ENCODE results near the gene CD4. TPM values are rescaled to one million over a fixed set of nuclear protein-coding genes. Genes with fewer than 3 reads are reported as not detected.
A peak's percentile ranks its signal among the peaks of the same experiment; 100 is the strongest.

Gene CD4
- total and polyA plus RNA-seq, 10 of the 15 experiments (the other 5 are each of a cell fraction or from before 2014, with no cell fraction given), result 0.24 to 1.6 (median 0.69) TPM

GRCh38 chr12:6869049-6870021, 80.0 kb downstream of the CD4 start (continued):
- TF ChIP-seq BACH1 (IDR thresholded peaks at IDR 0.05; ENCODE audit: borderline replicate concordance), result 0 out of 2 replicates have a peak, but pooled peaks have one; percentile 36
- 0 out of 2 replicates have a peak, but pooled peaks have one; percentile 29 for TF ChIP-seq POLR2AphosphoS2 (IDR thresholded peaks at IDR 0.05; ENCODE audit: low read depth, low read length)
- TF ChIP-seq POLR2AphosphoS5 (IDR thresholded peaks at IDR 0.05; ENCODE audit: low read length), result peak; percentile 50
- no peak for TF ChIP-seq MYB (IDR thresholded peaks at IDR 0.05; ENCODE audit: borderline replicate concordance, low read depth, low read length)
- TF ChIP-seq HDAC6 (IDR thresholded peaks at IDR 0.05; ENCODE audit: unreplicated experiment), result no peak
- no peak for TF ChIP-seq KAT2A (conservative IDR thresholded peaks at IDR 0.05; ENCODE audit: control insufficient read depth, low read depth, low read length)
- no peak for TF ChIP-seq NR2F1 (conservative IDR thresholded peaks at IDR 0.05)
- TF ChIP-seq GATAD2B (conservative IDR thresholded peaks at IDR 0.05; ENCODE audit: low read depth), result no peak
- no peak for TF ChIP-seq KLF5 (IDR thresholded peaks at IDR 0.05; ENCODE audit: partially characterized antibody)
- no peak for TF ChIP-seq ZNF217 (IDR thresholded peaks at IDR 0.05)
- TF ChIP-seq CREB1 (IDR thresholded peaks at IDR 0.05; ENCODE audit: low read depth), result no peak
- TF ChIP-seq CBX5 (IDR thresholded peaks at IDR 0.05; ENCODE audit: low read depth), result no peak
- no peak for TF ChIP-seq NFXL1 (IDR thresholded peaks at IDR 0.05; ENCODE audit: borderline replicate concordance)
- no peak for TF ChIP-seq KDM1A (IDR thresholded peaks at IDR 0.05; ENCODE audit: borderline replicate concordance)
- no peak for TF ChIP-seq ZNF207 (IDR thresholded peaks at IDR 0.05; ENCODE audit: borderline replicate concordance)
- peak; percentile 38; the same call in 1 of the 2 replicates for TF ChIP-seq YY1 (IDR thresholded peaks at IDR 0.05; ENCODE audit: low read depth, low read length)
- no peak for TF ChIP-seq POU2F2 (IDR thresholded peaks at IDR 0.05; ENCODE audit: borderline replicate concordance, low read depth, low read length)
- TF ChIP-seq ZNF592 (IDR thresholded peaks at IDR 0.05), result no peak
- no peak for TF ChIP-seq TBL1XR1 (IDR thresholded peaks at IDR 0.05; ENCODE audit: low read depth, low read length)
- 0 out of 2 replicates have a peak, but pooled peaks have one; percentile 25 for TF ChIP-seq TCF3 (IDR thresholded peaks at IDR 0.05; ENCODE audit: borderline replicate concordance, insufficient read depth, low read depth, low read length)
- TF ChIP-seq CHD4 (IDR thresholded peaks at IDR 0.05), result no peak
- no peak for TF ChIP-seq SP1 (IDR thresholded peaks at IDR 0.05; ENCODE audit: low read depth, low read length)
- TF ChIP-seq CHD1 (IDR thresholded peaks at IDR 0.05; ENCODE audit: low read depth, low read length), result no peak
- no peak for TF ChIP-seq TAF1 (IDR thresholded peaks at IDR 0.05; ENCODE audit: borderline replicate concordance, low read depth, low read length)
- TF ChIP-seq RAD51 (IDR thresholded peaks at IDR 0.05), result no peak
- TF ChIP-seq TCF7 (IDR thresholded peaks at IDR 0.05; ENCODE audit: borderline replicate concordance), result no peak
- TF ChIP-seq IRF4 (IDR thresholded peaks at IDR 0.05; ENCODE audit: low read depth, low read length), result no peak
- TF ChIP-seq, protein P1, sequence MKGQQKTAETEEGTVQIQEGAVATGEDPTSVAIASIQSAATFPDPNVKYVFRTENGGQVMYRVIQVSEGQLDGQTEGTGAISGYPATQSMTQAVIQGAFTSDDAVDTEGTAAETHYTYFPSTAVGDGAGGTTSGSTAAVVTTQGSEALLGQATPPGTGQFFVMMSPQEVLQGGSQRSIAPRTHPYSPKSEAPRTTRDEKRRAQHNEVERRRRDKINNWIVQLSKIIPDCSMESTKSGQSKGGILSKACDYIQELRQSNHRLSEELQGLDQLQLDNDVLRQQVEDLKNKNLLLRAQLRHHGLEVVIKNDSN (IDR thresholded peaks at IDR 0.05; ENCODE audit: borderline replicate concordance, extremely low read length, insufficient read depth, low read depth, low read length), result no peak
- TF ChIP-seq RUNX3 (IDR thresholded peaks at IDR 0.05; ENCODE audit: low read length), result no peak

All from GM12878 (cell line).